A549 (cell line): Measurements from ENCODE around the gene HES1.

Experiments
- CEBPB ChIP-seq, 2 experiments: fragments of >200 bp in 1 of 2; sonication (Bioruptor Twin) in 1 of 2; formaldehyde crosslinking in 1 of 2; IDR thresholded peaks; 2 replicates each; pipeline ENCODE4 v1.6.1; 2012 to 2016
- CTCF ChIP-seq: fragments of >200 bp; sonication (Bioruptor Twin); formaldehyde crosslinking; IDR thresholded peaks from 3 replicates; pipeline ENCODE4 v1.5.1; 2016
- FOSL2 ChIP-seq, 2 experiments: fragments of 450-650 bp in 1 of 2; fragments of >200 bp in 1 of 2; sonication (Bioruptor Twin) in 1 of 2; formaldehyde crosslinking; IDR thresholded peaks; 2 replicates each; pipeline versions ENCODE4 v1.5.0 to v1.6.1; 2016 to 2020; ENCODE audit warnings: mild to moderate bottlenecking in 1 of 2, moderate library complexity in 1 of 2
- JUN ChIP-seq, 2 experiments: fragments of >200 bp; sonication (Bioruptor Twin); formaldehyde crosslinking; IDR thresholded peaks; 2 replicates in 1 of 2; 3 replicates in 1 of 2; pipeline ENCODE4 v1.6.1; 2016 to 2017
- POLR2A ChIP-seq: IDR thresholded peaks from 2 replicates; pipeline ENCODE4 v1.6.1; 2012; ENCODE audit warnings: mild to moderate bottlenecking, low read length
- RAD21 ChIP-seq, 2 experiments: fragments of >200 bp in 1 of 2; sonication (Bioruptor Twin) in 1 of 2; formaldehyde crosslinking in 1 of 2; IDR thresholded peaks in 1 of 2; conservative IDR thresholded peaks in 1 of 2; 2 replicates in 1 of 2; 3 replicates in 1 of 2; pipeline ENCODE4 v1.6.1; 2012 to 2018; ENCODE audit warnings: inconsistent platforms in 1 of 2

- TF ChIP-seq CEBPB (IDR thresholded peaks at IDR 0.05): no peak
- no peak for TF ChIP-seq CTCF
- no peak for TF ChIP-seq JUN (IDR thresholded peaks at IDR 0.05)
- TF ChIP-seq RAD21 (conservative IDR thresholded peaks at IDR 0.05 in 1 of 2, IDR thresholded peaks at IDR 0.05 in 1 of 2): no peak
- no peak for TF ChIP-seq POLR2A
- TF ChIP-seq FOSL2 (IDR thresholded peaks at IDR 0.05): no peak
- no peak for TF ChIP-seq FOSL2 (CRISPR knock-in tag; IDR thresholded peaks at IDR 0.05)
Observed at GRCh38 chr3:194168994-194169393, 33.0 kb downstream of the HES1 start.
